ENCODE data around the gene CLDN25. TPM values are rescaled to one million over a fixed set of nuclear protein-coding genes. Genes with fewer than 3 reads are reported as not detected.

The CLDN25 gene
- total RNA-seq, 1 experiment from 2014 or later = not detected

- Histone ChIP-seq H3K4me3 (replicated peaks in 1 of 2; ENCODE audit: low read depth in 1 of 2, low read length in 2 of 2) (no peak overlapping the region), H3K4me2 (ENCODE audit: low read length) (no peak overlapping the region), H3K9ac (ENCODE audit: low read length) (no peak overlapping the region), H4K20me1 (ENCODE audit: insufficient read depth) (no peaks in the 10 kb centered on the region; the same call in 1 of the 2 replicates), H2AFZ (ENCODE audit: low read depth, low read length, poor library complexity, severe bottlenecking) (no peak overlapping the region), H3K27me3 (ENCODE audit: insufficient read depth, low read length) (no peaks in the 10 kb centered on the region), H3K27ac (ENCODE audit: low read depth, low read length) (no peak overlapping the region), H3K4me1 (ENCODE audit: control insufficient read depth in 1 of 2, insufficient read depth in 2 of 2, low read length in 2 of 2) (no peaks in the 10 kb centered on the region), H3K9me2 (ENCODE audit: insufficient read depth) (no peaks in the 10 kb centered on the region), H3K79me2 (ENCODE audit: insufficient read depth, low read length) (no peaks in the 10 kb centered on the region), H3K36me3 (ENCODE audit: control insufficient read depth in 1 of 2, insufficient read depth in 2 of 2, low read length in 2 of 2) (peaks cover 18 to 26% of the 10 kb centered on the region in 2 experiments), H3K9me3 (ENCODE audit: control insufficient read depth in 1 of 2, insufficient read depth in 1 of 2, low read depth in 1 of 2, low read length in 2 of 2) (no peaks in the 10 kb centered on the region)
- ChIA-PET POLR2A (no interaction called here), RAD21 (ENCODE audit: low non-redundant PET in 1 of 2, low total read pairs in 2 of 2, uncharacterized antibody in 2 of 2, unreplicated experiment in 2 of 2) (interaction anchor here (0.6 to 1.4 kb wide), 3 partner anchors 431 to 457 kb away, joined by 3 read pairs; no protein-coding TSS in a partner anchor), CTCF (interaction anchor here (0.6 to 3.0 kb wide), 4 partner anchors 10 to 455 kb away, joined by 3 to 43 read pairs (median 6); no protein-coding TSS in a partner anchor)
- TF ChIP-seq RAD21 (IDR thresholded peaks at IDR 0.05; ENCODE audit: low read depth) (peak; percentile 35; the same call in 1 of the 2 replicates), JUND (IDR thresholded peaks at IDR 0.05) (no peak), CTCF (IDR thresholded peaks at IDR 0.05 in 2 of 3, conservative IDR thresholded peaks at IDR 0.05 in 1 of 3; ENCODE audit: borderline replicate concordance in 1 of 3, insufficient read depth in 1 of 3, low read depth in 2 of 3, low read length in 2 of 3) (peak; percentile 21 to 64 (median 64); a peak in 4 of 6 replicates)
- intact Hi-C loops (cut with micrococcal nuclease) = loop anchor here (1.0 kb wide), 1 partner anchor 455 kb away; no protein-coding TSS in a partner anchor
- BruUV-seq (replicated peaks) = no TSS peak
- peak; percentile 97 for ATAC-seq
- peak; percentile 12 for DNase-seq (ENCODE audit: low read depth, low spot score)
Measured at GRCh38 chr11:113806406-113806805, 26.8 kb downstream of the CLDN25 start.

GRCh38 chr11:113808931-113809330, 29.3 kb downstream of the CLDN25 start:
- Histone ChIP-seq H3K27ac (ENCODE audit: low read depth, low read length) (no peak overlapping the region), H3K4me2 (ENCODE audit: low read length) (no peak overlapping the region), H3K9ac (ENCODE audit: low read length) (no peak overlapping the region), H3K4me3 (replicated peaks in 1 of 2; ENCODE audit: low read depth in 1 of 2, low read length in 2 of 2) (no peak overlapping the region), H3K9me2 (ENCODE audit: insufficient read depth) (no peaks in the 10 kb centered on the region), H2AFZ (ENCODE audit: low read depth, low read length, poor library complexity, severe bottlenecking) (no peak overlapping the region), H3K4me1 (ENCODE audit: control insufficient read depth in 1 of 2, insufficient read depth in 2 of 2, low read length in 2 of 2) (no peaks in the 10 kb centered on the region), H3K9me3 (ENCODE audit: control insufficient read depth in 1 of 2, insufficient read depth in 1 of 2, low read depth in 1 of 2, low read length in 2 of 2) (no peaks in the 10 kb centered on the region), H3K27me3 (ENCODE audit: insufficient read depth, low read length) (no peaks in the 10 kb centered on the region), H3K79me2 (ENCODE audit: insufficient read depth, low read length) (no peaks in the 10 kb centered on the region), H3K36me3 (ENCODE audit: control insufficient read depth in 1 of 2, insufficient read depth in 2 of 2, low read length in 2 of 2) (peaks cover 13 to 20% of the 10 kb centered on the region in 2 experiments), H4K20me1 (ENCODE audit: insufficient read depth) (no peaks in the 10 kb centered on the region; the same call in 1 of the 2 replicates)
- DNase-seq (ENCODE audit: low read depth, low spot score) (no peak), ATAC-seq (no peak)
- RAD21 ChIA-PET (ENCODE audit: low non-redundant PET in 1 of 2, low total read pairs in 2 of 2, uncharacterized antibody in 2 of 2, unreplicated experiment in 2 of 2) = no interaction called here
- intact Hi-C loops (cut with micrococcal nuclease) = no loop called here
- CTCF ChIA-PET = interaction anchor here (1.2 kb wide), 1 partner anchor 13 kb away, joined by 3 read pairs; no protein-coding TSS in a partner anchor
- BruUV-seq (replicated peaks) = no TSS peak
- POLR2A ChIA-PET = no interaction called here
- TF ChIP-seq MAX (IDR thresholded peaks at IDR 0.05) = no peak
- TF ChIP-seq ZFX (IDR thresholded peaks at IDR 0.05) = no peak
- TF ChIP-seq CTCF (IDR thresholded peaks at IDR 0.05 in 2 of 3, conservative IDR thresholded peaks at IDR 0.05 in 1 of 3; ENCODE audit: borderline replicate concordance in 1 of 3, insufficient read depth in 1 of 3, low read depth in 2 of 3, low read length in 2 of 3) = no peak
- TF ChIP-seq YY1 (IDR thresholded peaks at IDR 0.05; ENCODE audit: extremely low read depth, insufficient replicate concordance, low read depth, low read length) = no peak
- TF ChIP-seq POLR2A (IDR thresholded peaks at IDR 0.05; ENCODE audit: borderline replicate concordance, extremely low read depth, insufficient read depth, insufficient read length) = no peak
- TF ChIP-seq TCF7L2 (IDR thresholded peaks at IDR 0.05; ENCODE audit: borderline replicate concordance, extremely low read depth, insufficient read depth, insufficient read length) = no peak
- no peak for TF ChIP-seq RAD21 (IDR thresholded peaks at IDR 0.05; ENCODE audit: low read depth)
- TF ChIP-seq EGR1 (IDR thresholded peaks at IDR 0.05; ENCODE audit: low read depth) = no peak
- no peak for TF ChIP-seq ELF1 (IDR thresholded peaks at IDR 0.05; ENCODE audit: borderline replicate concordance, low read depth)
- TF ChIP-seq JUND (IDR thresholded peaks at IDR 0.05) = no peak
- no peak for TF ChIP-seq FOSL1 (IDR thresholded peaks at IDR 0.05; ENCODE audit: low read depth)
- TF ChIP-seq SRF (IDR thresholded peaks at IDR 0.05; ENCODE audit: low read depth) = no peak
- TF ChIP-seq POLR2AphosphoS5 (IDR thresholded peaks at IDR 0.05; ENCODE audit: low read depth, low read length) = no peak
